ENCODE measurements around the gene EXTL1.

- TF ChIP-seq, protein P1, sequence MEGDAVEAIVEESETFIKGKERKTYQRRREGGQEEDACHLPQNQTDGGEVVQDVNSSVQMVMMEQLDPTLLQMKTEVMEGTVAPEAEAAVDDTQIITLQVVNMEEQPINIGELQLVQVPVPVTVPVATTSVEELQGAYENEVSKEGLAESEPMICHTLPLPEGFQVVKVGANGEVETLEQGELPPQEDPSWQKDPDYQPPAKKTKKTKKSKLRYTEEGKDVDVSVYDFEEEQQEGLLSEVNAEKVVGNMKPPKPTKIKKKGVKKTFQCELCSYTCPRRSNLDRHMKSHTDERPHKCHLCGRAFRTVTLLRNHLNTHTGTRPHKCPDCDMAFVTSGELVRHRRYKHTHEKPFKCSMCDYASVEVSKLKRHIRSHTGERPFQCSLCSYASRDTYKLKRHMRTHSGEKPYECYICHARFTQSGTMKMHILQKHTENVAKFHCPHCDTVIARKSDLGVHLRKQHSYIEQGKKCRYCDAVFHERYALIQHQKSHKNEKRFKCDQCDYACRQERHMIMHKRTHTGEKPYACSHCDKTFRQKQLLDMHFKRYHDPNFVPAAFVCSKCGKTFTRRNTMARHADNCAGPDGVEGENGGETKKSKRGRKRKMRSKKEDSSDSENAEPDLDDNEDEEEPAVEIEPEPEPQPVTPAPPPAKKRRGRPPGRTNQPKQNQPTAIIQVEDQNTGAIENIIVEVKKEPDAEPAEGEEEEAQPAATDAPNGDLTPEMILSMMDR (conservative IDR thresholded peaks at IDR 0.05; ENCODE audit: low read depth, low read length) = no peak
- TF ChIP-seq EZH2phosphoT487 (IDR thresholded peaks at IDR 0.05; ENCODE audit: borderline replicate concordance, low read length) = no peak
Observed at GRCh38 chr1:25996966-25997827, 24.4 kb upstream of the EXTL1 start.

Measured in PC-3 (cell line).